Kidney (tissue), 14 donors: ENCODE measurements around the gene OR2T6. TPM values are rescaled to one million over a fixed set of nuclear protein-coding genes. Genes with fewer than 3 reads are reported as not detected.
A peak's percentile ranks its signal among the peaks of the same experiment; 100 is the strongest.

Experiments used
- DNase-seq, 5 donors: peaks; one replicate each; pipeline ENCODE4 v3.0.0-alpha.2; 2013 to 2020
- FAIRE-seq: peaks from 2 replicates; lab custom pipeline; 2012; peaks lifted over from hg19 to GRCh38; lab: Jason Lieb, UNC
- H3K27ac ChIP-seq, 2 donors: one replicate each; pipeline ENCODE4 v1.7.0; 2013; ENCODE audit warnings: low read depth in 2 of 2, low read length in 2 of 2, inconsistent platforms in 1 of 2
- H3K27me3 ChIP-seq: one replicate; pipeline ENCODE4 v1.7.1; 2013; ENCODE audit warnings: low read length, inconsistent platforms; ENCODE audit not compliant: control insufficient read depth, insufficient read depth
- H3K36me3 ChIP-seq, 3 donors: one replicate each; pipeline versions ENCODE4 v1.7.0 to v1.7.1; 2013; ENCODE audit warnings: low read length in 3 of 3, control low read depth in 1 of 3, inconsistent platforms in 1 of 3; ENCODE audit not compliant: insufficient read depth in 3 of 3, control insufficient read depth in 2 of 3
- H3K4me1 ChIP-seq, 3 donors: one replicate each; pipeline versions ENCODE4 v1.7.0 to v1.7.1; 2013; ENCODE audit warnings: low read length in 3 of 3, inconsistent platforms in 1 of 3, low read depth in 1 of 3; ENCODE audit not compliant: control insufficient read depth in 2 of 3, insufficient read depth in 2 of 3
- H3K4me3 ChIP-seq, 3 donors: one replicate each; pipeline versions ENCODE4 v1.7.0 to v1.8.1; 2013; ENCODE audit warnings: low read length in 3 of 3, control low read depth in 1 of 3, inconsistent platforms in 1 of 3
- H3K9ac ChIP-seq, 3 donors: one replicate each; pipeline versions ENCODE4 v1.7.0 to v1.7.1; 2013; ENCODE audit warnings: low read length in 3 of 3, control low read depth in 1 of 3, inconsistent platforms in 1 of 3
- H3K9me3 ChIP-seq, 3 donors: one replicate each; pipeline versions ENCODE4 v1.7.0 to v1.7.1; 2013; ENCODE audit warnings: low read length in 3 of 3, control low read depth in 1 of 3, inconsistent platforms in 1 of 3; ENCODE audit not compliant: control insufficient read depth in 2 of 3, insufficient read depth in 1 of 3
- CTCF ChIP-seq: IDR thresholded peaks from 3 replicates; pipeline ENCODE4 v1.5.1; 2012; ENCODE audit warnings: mild to moderate bottlenecking, moderate library complexity, borderline replicate concordance; ENCODE audit not compliant: insufficient read depth; ENCODE audit errors: extremely low read depth
- intact Hi-C: fragments of 100-400 bp; cut with DNase I; formaldehyde crosslinking; loops from one replicate; pipeline ENCODE4 v1.11.1; 2022
- polyA plus RNA-seq: library from polyadenylated mRNA; stranded (reverse); fragments of 350-450 nt; fragmentation: Illumina TruSeq; extraction: RNeasy Lipid Tissue Mini Kit (QIAGEN cat#74804); gene quantifications from one replicate; pipeline ENCODE4 v1.2.3, GENCODE V29; 2014; ENCODE audit warnings: low read depth, low replicate concordance; ENCODE audit not compliant: insufficient read depth
- total RNA-seq: library from RNA; stranded (reverse); fragmentation: NEBNext Ultra II Directional; extraction: Animal tissue kit (Norgen Biotek cat#: 25700); gene quantifications from one replicate; pipeline ENCODE4 v1.2.1, GENCODE V29; 2021
- donor health status: control.
- donor health status: control.
- donor health status: control.
- donor health status: control.
- donor health status: control.
- donor health status: DM: yes; HTN: yes; CAD: no.
- donor health status: Normal renal cell carcinoma (clear cell type).

Gene OR2T6
- total and polyA plus RNA-seq, 2 donors from 2014 or later, result not detected

GRCh38 chr1:248372394-248372793 lies 3.2 kb upstream of the OR2T6 start:
- Histone ChIP-seq H3K36me3 (no peaks in the 10 kb centered on the region), H3K4me3 (no peak overlapping the region), H3K27ac (no peak overlapping the region), H3K27me3 (no peaks in the 10 kb centered on the region), H3K4me1 (no peaks in the 10 kb centered on the region), H3K9ac (no peak overlapping the region), H3K9me3 (peaks cover 0 to 4% (median 0%) of the 10 kb centered on the region in 3 donors)
- intact Hi-C loops, result no loop called here
- no peak for DNase-seq
- no peak for TF ChIP-seq CTCF
- no peak for FAIRE-seq

GRCh38 chr1:248373761-248374160 lies 1.8 kb upstream of the OR2T6 start:
- no peak for FAIRE-seq
- Histone ChIP-seq H3K27me3 (no peaks in the 10 kb centered on the region), H3K9me3 (peaks cover 0 to 4% (median 0%) of the 10 kb centered on the region in 3 donors), H3K27ac (no peak overlapping the region), H3K9ac (no peak overlapping the region), H3K4me1 (no peaks in the 10 kb centered on the region), H3K36me3 (no peaks in the 10 kb centered on the region), H3K4me3 (no peak overlapping the region)
- no peak for TF ChIP-seq CTCF
- intact Hi-C loops, result no loop called here
- peak in 1 of 5 donors; percentile 2 for DNase-seq

- FAIRE-seq (no peak), DNase-seq (no peak)
- Histone ChIP-seq H3K9ac (no peak overlapping the region), H3K27me3 (no peaks in the 10 kb centered on the region), H3K4me3 (no peak overlapping the region), H3K9me3 (no peaks in the 10 kb centered on the region), H3K27ac (no peak overlapping the region), H3K4me1 (no peaks in the 10 kb centered on the region), H3K36me3 (no peaks in the 10 kb centered on the region)
- intact Hi-C loops, result no loop called here
- TF ChIP-seq CTCF, result no peak
Measured at GRCh38 chr1:248376916-248377315, 1.4 kb downstream of the OR2T6 start.

GRCh38 chr1:248380854-248381253 lies 5.3 kb downstream of the OR2T6 start:
- DNase-seq (no peak), FAIRE-seq (no peak)
- Histone ChIP-seq H3K9me3 (no peaks in the 10 kb centered on the region), H3K4me3 (no peak overlapping the region), H3K36me3 (no peaks in the 10 kb centered on the region), H3K27me3 (no peaks in the 10 kb centered on the region), H3K4me1 (no peaks in the 10 kb centered on the region), H3K27ac (no peak overlapping the region), H3K9ac (no peak overlapping the region)
- TF ChIP-seq CTCF, result no peak
- intact Hi-C loops, result no loop called here
